Kidney epithelial cell (primary cell): ENCODE data around the gene FGFBP2. TPM values are rescaled to one million over a fixed set of nuclear protein-coding genes. Genes with fewer than 3 reads are reported as not detected.

Experiments
- DNase-seq: peaks from one replicate; pipeline ENCODE4 v3.0.0-alpha.2; 2010; ENCODE audit warnings: low read depth
- H3K27me3 ChIP-seq: 2 replicates; pipeline ENCODE4 v1.6.0; 2011; ENCODE audit warnings: low read length; ENCODE audit not compliant: control insufficient read depth, insufficient read depth
- H3K36me3 ChIP-seq: 2 replicates; pipeline ENCODE4 v1.5.1; 2011; ENCODE audit warnings: low read length; ENCODE audit not compliant: control insufficient read depth, insufficient read depth
- H3K4me3 ChIP-seq: 2 replicates; pipeline ENCODE4 v1.5.1; 2011; ENCODE audit warnings: low read depth, mild to moderate bottlenecking, control low read depth, low read length
- total RNA-seq: library from RNA; depleted of rRNA; stranded (reverse); fragments of >200 nt; gene quantifications from 2 replicates; pipeline ENCODE4 v1.2.3, GENCODE V29; 2015
- TF ChIP-seq, protein P1 (sequence below): IDR thresholded peaks from 2 replicates; pipeline ENCODE4 v1.5.1; 2011; ENCODE audit warnings: mild to moderate bottlenecking, moderate library complexity, low read length, control low read depth, inconsistent platforms; ENCODE audit not compliant: insufficient read depth, poor library complexity, severe bottlenecking

The FGFBP2 gene
- total RNA-seq, 1 donor from 2014 or later = not detected

DNA sequence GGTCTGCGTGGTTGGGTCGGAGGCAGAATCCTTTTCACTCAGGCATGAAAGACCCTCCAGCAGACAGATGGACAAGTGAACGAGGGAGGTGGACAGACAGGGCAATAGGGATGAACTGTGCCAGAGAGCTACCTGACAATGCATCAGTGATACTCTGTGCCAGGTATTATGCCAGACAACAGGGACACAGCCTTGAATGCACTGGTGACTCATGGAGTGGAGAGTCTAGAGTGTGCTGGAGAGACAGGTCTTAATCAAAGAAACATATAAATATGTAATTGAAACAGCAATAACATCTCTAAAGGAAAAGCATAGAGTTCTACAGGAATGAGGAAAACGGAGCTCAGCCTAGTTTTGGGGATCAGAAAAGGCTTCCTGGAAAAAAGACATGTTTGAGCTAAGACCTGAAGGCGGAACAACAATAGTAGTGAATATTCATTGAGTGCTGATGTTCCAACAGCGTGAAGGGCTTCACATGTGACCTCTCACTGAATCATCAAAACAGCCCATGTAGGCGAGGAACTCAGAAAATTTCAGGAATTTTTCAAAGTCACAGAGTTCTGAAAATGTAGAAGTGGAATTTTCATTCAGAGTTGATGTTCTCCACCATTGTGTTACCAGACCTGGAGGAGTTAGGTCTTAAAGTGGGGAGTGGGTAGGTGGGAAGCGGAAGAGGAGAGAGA, 20.0 kb upstream of the FGFBP2 start:
- no peaks in the 10 kb centered on the region for H3K36me3 ChIP-seq
- DNase-seq = no peak
- no peak overlapping the region for H3K4me3 ChIP-seq
- no peaks in the 10 kb centered on the region for H3K27me3 ChIP-seq
- TF ChIP-seq, protein P1, sequence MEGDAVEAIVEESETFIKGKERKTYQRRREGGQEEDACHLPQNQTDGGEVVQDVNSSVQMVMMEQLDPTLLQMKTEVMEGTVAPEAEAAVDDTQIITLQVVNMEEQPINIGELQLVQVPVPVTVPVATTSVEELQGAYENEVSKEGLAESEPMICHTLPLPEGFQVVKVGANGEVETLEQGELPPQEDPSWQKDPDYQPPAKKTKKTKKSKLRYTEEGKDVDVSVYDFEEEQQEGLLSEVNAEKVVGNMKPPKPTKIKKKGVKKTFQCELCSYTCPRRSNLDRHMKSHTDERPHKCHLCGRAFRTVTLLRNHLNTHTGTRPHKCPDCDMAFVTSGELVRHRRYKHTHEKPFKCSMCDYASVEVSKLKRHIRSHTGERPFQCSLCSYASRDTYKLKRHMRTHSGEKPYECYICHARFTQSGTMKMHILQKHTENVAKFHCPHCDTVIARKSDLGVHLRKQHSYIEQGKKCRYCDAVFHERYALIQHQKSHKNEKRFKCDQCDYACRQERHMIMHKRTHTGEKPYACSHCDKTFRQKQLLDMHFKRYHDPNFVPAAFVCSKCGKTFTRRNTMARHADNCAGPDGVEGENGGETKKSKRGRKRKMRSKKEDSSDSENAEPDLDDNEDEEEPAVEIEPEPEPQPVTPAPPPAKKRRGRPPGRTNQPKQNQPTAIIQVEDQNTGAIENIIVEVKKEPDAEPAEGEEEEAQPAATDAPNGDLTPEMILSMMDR = no peak

DNA sequence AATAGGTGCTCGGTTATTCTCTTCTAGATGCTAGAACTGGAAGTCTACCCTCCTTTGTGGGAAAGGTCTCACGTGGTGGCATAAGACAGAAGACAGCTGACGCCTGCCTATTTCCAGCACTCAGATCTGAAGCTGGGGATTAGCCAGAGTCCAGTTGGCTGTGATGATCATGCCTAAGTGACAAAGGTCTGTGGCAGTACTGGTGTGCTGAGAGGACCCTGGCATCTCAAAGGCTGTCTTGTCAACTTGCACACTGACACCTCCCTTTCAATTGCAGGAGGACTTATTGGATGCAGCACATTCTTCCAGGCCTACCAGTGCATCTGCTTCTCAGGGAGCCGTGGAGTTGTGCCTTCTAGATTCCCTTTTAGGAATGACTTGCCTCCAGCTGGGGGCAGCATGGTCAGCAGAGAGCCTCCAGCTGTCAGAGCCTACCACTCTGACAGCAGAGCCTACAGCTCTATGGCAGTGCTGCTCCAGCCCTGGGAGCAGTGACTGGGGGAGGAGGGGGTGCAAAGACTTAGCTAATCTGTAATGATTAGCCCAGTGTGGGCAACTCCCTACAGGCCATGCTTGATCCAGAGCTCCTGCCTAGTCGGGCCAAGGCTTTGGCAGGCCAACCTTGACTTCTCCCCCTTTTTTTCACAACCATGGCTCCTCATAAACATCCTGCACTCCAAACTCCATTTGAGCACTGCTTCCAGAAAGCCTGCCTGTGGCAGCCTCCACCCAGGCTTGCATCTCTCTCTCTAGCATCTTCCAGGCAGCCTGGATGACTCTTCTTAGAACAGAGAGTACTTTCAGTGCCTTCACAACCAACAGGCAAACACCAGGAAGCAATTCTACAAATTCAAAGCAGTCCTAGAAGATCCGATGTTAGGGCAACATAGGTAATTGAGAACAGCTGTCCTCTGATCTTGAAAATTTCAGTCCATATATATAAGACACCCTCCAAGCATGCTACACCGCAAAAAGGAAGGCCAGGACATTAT, 13.8 kb upstream of the FGFBP2 start:
- TF ChIP-seq, protein P1 = no peak
- Histone ChIP-seq H3K36me3 (no peaks in the 10 kb centered on the region), H3K4me3 (no peak overlapping the region), H3K27me3 (no peaks in the 10 kb centered on the region)
- DNase-seq = no peak

DNA sequence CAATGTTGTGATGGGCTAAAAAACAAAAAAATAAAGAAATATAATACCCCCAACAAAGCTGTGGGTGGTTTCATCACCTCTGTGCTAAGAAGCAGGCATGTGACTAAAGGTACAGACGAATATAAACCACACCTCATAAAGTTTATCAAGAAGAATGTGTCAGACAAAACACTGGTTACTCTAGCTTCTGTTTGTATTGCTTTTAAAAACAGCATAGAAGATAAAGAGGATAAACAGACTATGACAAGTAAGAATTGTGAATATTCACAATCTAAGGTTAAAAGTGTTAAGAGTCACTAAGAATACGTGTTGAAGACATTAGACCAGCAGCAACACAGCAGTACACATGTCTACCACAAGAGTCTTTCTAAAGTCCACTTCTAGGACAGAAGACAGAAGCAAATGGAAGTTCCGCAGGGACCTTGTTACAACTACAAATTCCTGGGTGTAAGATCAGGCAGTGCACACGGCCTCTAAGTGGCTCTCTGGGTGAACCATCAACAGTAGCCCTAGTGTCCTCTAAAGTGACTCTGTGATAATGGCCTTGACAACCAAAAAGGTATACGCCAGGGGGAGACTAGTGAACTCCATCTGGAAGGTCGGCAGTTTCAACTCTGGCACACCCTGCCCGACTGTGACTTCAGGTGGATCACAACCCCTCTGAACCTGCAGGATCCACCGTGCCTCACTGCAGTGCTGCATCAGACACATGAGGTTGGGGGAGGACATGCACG, 8.3 kb upstream of the FGFBP2 start:
- Histone ChIP-seq H3K36me3 (peaks cover 2% of the 10 kb centered on the region), H3K27me3 (no peaks in the 10 kb centered on the region), H3K4me3 (no peak overlapping the region)
- DNase-seq = no peak
- TF ChIP-seq, protein P1 = no peak

DNA sequence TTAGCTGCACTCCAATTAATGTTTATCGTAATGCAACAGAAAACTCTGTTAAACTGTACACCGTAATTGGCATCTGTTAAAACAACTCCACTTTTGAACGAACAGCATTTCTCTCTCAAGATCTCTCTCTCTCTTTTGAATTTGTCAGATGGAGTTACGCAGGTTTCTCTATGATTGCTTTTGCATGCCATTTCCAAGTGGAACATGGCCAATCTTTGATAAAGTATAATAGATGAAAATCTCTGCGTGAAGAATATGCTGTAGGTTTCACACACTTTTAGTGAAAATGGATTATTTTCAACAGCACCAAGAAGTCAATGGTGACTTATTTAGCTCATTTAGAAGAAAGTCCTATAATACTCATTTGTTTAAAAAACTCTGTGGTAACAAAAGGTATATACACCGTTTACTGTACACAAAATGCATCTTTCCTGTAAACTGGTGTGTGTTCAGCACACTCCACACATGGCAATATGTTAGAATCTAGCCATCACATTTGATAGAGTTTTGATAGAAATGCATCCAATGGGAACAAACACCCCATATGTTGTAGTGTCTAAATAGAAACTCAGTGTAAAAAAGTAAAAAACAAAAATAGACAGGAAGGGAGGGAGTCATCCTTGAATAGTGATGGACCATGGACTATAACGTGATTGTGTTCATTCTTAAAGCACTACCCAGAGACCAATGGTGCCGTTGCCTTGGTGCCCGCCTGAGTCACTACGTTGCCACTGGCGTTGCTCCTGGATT, 5.8 kb upstream of the FGFBP2 start:
- DNase-seq = no peak
- TF ChIP-seq, protein P1 = no peak
- Histone ChIP-seq H3K27me3 (no peaks in the 10 kb centered on the region), H3K36me3 (peaks cover 2% of the 10 kb centered on the region), H3K4me3 (no peak overlapping the region)

DNA sequence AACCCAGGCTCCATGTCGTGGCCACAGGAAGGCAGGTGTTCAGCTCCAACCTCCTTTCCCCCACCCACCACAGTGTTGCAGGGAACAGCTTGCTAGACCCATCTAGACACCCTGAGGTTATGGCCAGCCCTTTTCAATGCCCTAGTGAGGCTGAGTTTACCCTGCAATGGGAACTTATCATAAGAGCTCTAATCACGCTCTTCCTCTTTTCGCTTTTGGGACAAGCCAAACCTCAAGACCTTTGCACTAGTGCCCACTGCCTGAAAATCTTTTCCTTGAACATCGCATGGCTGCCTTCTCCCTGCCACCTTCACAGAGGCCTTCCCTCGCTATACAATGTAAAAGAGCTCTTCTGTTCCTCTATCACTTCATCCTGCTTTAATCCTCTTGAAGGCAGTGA, 2.4 kb upstream of the FGFBP2 start:
- peaks cover 2% of the 10 kb centered on the region for H3K36me3 ChIP-seq
- TF ChIP-seq, protein P1 = no peak
- H3K27me3 ChIP-seq = no peaks in the 10 kb centered on the region
- H3K4me3 ChIP-seq = no peak overlapping the region
- no peak for DNase-seq
